Measurements from ENCODE around the gene NT5DC2.
A peak's percentile ranks its signal among the peaks of the same experiment; 100 is the strongest.

Gene NT5DC2

DNA sequence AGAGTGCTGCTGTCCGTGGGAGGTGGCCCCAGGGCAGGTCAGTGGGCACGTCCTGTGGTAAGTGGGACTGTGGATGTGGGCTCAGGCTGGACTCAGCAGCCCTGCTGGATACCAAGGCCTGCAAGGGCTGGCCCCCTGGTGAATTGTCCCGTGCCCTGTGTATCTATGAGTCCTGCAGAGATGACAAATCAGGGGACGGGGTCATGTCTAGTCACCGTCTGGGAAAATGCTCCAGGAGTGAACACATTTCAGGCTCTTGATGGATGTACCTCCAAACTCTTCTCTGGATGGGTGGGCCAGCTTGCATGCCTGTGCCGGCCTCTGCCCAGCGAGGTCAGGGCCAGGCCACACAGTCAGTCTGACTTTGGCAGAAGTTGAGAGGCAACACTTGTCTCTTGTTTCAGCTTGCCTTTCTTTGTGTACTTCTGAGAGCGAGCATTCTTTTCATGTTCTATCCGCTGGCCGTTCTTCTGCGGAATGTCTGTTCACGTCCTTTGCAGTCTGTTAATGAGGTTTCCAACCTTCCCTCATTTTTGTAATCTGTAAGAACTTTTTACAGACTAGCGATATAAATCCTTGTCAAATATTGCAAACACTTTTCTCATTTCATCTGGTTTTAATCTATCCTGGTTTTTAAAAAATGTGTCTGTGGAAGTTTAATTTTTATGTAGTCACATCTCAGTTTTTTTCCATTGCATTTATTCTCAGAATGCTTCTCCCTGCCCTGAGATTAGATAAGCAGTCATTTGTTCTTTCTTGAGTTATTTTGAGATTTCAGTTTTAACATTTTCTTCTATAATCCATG, 49.9 kb downstream of the NT5DC2 start:
- no peaks in the 10 kb centered on the region for H3K27me3 ChIP-seq (ENCODE audit: insufficient read depth, low read length, poor library complexity)
- no peaks in the 10 kb centered on the region for H3K9me3 ChIP-seq (ENCODE audit: insufficient read depth, low read length, severe bottlenecking)
- H3K4me1 ChIP-seq (ENCODE audit: insufficient read depth, low read length), result no peaks in the 10 kb centered on the region
- DNase-seq (no peak), ATAC-seq (ENCODE audit: insufficient read depth, low read depth) (no peak)
- no peak overlapping the region for H3K4me3 ChIP-seq (ENCODE audit: low read depth in 1 of 2, low read length in 2 of 2)
- no peak overlapping the region for H3K4me2 ChIP-seq (ENCODE audit: insufficient read depth, low read length)
- no peak overlapping the region for H2AFZ ChIP-seq (ENCODE audit: low read depth, low read length)
- H3K36me3 ChIP-seq (ENCODE audit: insufficient read depth, low read length), result peaks cover 91% of the 10 kb centered on the region
- no peaks in the 10 kb centered on the region for H3K79me2 ChIP-seq (ENCODE audit: insufficient read depth, low read length)
- H3K27ac ChIP-seq (ENCODE audit: low read length), result no peak overlapping the region
- H4K20me1 ChIP-seq (ENCODE audit: insufficient read depth, low read length), result peaks cover 5% of the 10 kb centered on the region
- no peak for TF ChIP-seq EZH2 (IDR thresholded peaks at IDR 0.05; ENCODE audit: borderline replicate concordance, low read depth, low read length, severe bottlenecking)
- TF ChIP-seq, protein P1, sequence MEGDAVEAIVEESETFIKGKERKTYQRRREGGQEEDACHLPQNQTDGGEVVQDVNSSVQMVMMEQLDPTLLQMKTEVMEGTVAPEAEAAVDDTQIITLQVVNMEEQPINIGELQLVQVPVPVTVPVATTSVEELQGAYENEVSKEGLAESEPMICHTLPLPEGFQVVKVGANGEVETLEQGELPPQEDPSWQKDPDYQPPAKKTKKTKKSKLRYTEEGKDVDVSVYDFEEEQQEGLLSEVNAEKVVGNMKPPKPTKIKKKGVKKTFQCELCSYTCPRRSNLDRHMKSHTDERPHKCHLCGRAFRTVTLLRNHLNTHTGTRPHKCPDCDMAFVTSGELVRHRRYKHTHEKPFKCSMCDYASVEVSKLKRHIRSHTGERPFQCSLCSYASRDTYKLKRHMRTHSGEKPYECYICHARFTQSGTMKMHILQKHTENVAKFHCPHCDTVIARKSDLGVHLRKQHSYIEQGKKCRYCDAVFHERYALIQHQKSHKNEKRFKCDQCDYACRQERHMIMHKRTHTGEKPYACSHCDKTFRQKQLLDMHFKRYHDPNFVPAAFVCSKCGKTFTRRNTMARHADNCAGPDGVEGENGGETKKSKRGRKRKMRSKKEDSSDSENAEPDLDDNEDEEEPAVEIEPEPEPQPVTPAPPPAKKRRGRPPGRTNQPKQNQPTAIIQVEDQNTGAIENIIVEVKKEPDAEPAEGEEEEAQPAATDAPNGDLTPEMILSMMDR (IDR thresholded peaks at IDR 0.05; ENCODE audit: borderline replicate concordance, extremely low read depth, low read length, poor library complexity, severe bottlenecking), result no peak
- no peak overlapping the region for H3K9ac ChIP-seq (ENCODE audit: low read depth, low read length)

DNA sequence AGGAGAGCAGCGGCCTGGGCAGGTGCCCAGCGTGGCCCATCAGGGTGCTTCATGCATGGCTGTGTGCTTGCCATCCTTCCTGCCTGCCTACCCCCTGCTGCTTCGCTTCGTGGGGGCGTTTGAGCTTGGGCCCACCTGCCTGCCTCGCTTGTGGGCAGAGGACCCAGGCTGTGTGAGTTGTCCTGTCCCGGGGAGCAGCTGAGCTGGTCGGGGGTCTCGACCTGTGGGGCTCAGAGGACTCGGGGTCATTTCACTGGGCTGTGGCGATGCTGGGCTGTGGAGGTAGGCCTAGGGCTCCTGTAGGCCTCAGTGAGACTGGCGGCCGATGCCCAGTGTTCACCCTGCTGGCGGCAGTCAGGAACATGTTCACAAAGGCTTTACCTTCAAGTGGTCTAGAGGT, 50.6 kb downstream of the NT5DC2 start:
- DNase-seq (no peak), ATAC-seq (ENCODE audit: insufficient read depth, low read depth) (no peak)
- Histone ChIP-seq H2AFZ (ENCODE audit: low read depth, low read length) (no peak overlapping the region), H3K4me2 (ENCODE audit: insufficient read depth, low read length) (no peak overlapping the region), H3K4me3 (ENCODE audit: low read depth in 1 of 2, low read length in 2 of 2) (no peak overlapping the region), H3K36me3 (ENCODE audit: insufficient read depth, low read length) (peaks cover 93% of the 10 kb centered on the region), H4K20me1 (ENCODE audit: insufficient read depth, low read length) (peaks cover 3% of the 10 kb centered on the region), H3K9me3 (ENCODE audit: insufficient read depth, low read length, severe bottlenecking) (no peaks in the 10 kb centered on the region), H3K79me2 (ENCODE audit: insufficient read depth, low read length) (no peaks in the 10 kb centered on the region), H3K27me3 (ENCODE audit: insufficient read depth, low read length, poor library complexity) (no peaks in the 10 kb centered on the region), H3K27ac (ENCODE audit: low read length) (no peak overlapping the region), H3K9ac (ENCODE audit: low read depth, low read length) (no peak overlapping the region), H3K4me1 (ENCODE audit: insufficient read depth, low read length) (no peaks in the 10 kb centered on the region)
- TF ChIP-seq EZH2 (IDR thresholded peaks at IDR 0.05; ENCODE audit: borderline replicate concordance, low read depth, low read length, severe bottlenecking), result no peak
- TF ChIP-seq, protein P1 (IDR thresholded peaks at IDR 0.05; ENCODE audit: borderline replicate concordance, extremely low read depth, low read length, poor library complexity, severe bottlenecking), result no peak

DNA sequence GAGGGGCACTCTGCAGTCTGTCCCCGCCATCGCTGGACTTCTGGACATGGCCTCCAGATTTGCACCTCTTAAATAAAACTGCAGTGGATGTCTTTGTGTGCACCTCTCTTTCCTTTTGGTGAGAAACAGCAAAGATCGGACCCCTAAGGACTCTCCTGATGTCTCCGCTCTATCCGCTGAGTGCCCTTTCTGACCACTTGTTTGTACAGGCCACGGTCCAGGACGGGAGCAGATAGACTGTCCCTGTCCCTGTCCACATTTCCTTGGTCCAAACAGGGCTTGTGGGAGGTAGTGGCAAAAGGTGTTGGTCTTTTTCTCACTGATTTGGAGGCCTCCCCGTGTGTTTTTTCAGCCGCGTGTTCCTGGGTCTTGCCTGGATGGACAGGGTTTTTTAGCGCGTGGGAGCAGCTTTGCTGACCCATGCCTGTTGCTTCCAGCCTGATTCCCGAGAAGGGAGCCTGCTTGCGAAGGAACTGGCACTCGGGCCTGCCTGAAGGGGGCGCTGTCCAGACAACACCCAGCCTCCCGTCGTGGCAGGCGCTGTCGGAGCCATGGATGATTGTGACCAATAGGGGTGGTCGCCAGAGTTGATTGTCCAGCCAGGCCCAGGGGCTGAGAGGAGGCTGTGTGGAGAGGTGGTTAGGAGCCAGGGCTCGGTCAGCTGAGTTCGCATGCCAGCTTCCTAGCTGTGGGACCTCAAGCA, 51.7 kb downstream of the NT5DC2 start:
- H3K27ac ChIP-seq (ENCODE audit: low read length), result no peak overlapping the region
- ATAC-seq (ENCODE audit: insufficient read depth, low read depth) (no peak), DNase-seq (no peak)
- no peak overlapping the region for H2AFZ ChIP-seq (ENCODE audit: low read depth, low read length)
- H3K36me3 ChIP-seq (ENCODE audit: insufficient read depth, low read length), result peaks cover 93% of the 10 kb centered on the region
- H3K9ac ChIP-seq (ENCODE audit: low read depth, low read length), result no peak overlapping the region
- H3K27me3 ChIP-seq (ENCODE audit: insufficient read depth, low read length, poor library complexity), result no peaks in the 10 kb centered on the region
- H3K9me3 ChIP-seq (ENCODE audit: insufficient read depth, low read length, severe bottlenecking), result no peaks in the 10 kb centered on the region
- no peak overlapping the region for H3K4me3 ChIP-seq (ENCODE audit: low read depth in 1 of 2, low read length in 2 of 2)
- TF ChIP-seq EZH2 (IDR thresholded peaks at IDR 0.05; ENCODE audit: borderline replicate concordance, low read depth, low read length, severe bottlenecking), result no peak
- TF ChIP-seq, protein P1 (IDR thresholded peaks at IDR 0.05; ENCODE audit: borderline replicate concordance, extremely low read depth, low read length, poor library complexity, severe bottlenecking), result peak; percentile 62
- H4K20me1 ChIP-seq (ENCODE audit: insufficient read depth, low read length), result peaks cover 3% of the 10 kb centered on the region
- no peaks in the 10 kb centered on the region for H3K79me2 ChIP-seq (ENCODE audit: insufficient read depth, low read length)
- no peak overlapping the region for H3K4me2 ChIP-seq (ENCODE audit: insufficient read depth, low read length)
- H3K4me1 ChIP-seq (ENCODE audit: insufficient read depth, low read length), result no peaks in the 10 kb centered on the region
